PC-3 (cell line): ENCODE results near the gene REEP1.

Experiments used
- CTCF ChIP-seq: fragments of 300-600 bp; sonication (generic); conservative IDR thresholded peaks from 2 replicates; pipeline ENCODE4 v1.5.1; 2017; ENCODE audit warnings: antibody characterized with exemption, low read depth, mild to moderate bottlenecking, low read length
- EZH2 ChIP-seq: fragments of 300-600 bp; sonication (generic); IDR thresholded peaks from one replicate; pipeline ENCODE4 v1.6.1; 2017; ENCODE audit warnings: antibody characterized with exemption, mild to moderate bottlenecking, low read length; ENCODE audit not compliant: unreplicated experiment
- EZH2phosphoT487 ChIP-seq: fragments of 300-600 bp; sonication (generic); IDR thresholded peaks from 2 replicates; pipeline ENCODE4 v1.6.1; 2018; ENCODE audit warnings: mild to moderate bottlenecking, antibody characterized with exemption, low read length, borderline replicate concordance

- no peak for TF ChIP-seq EZH2phosphoT487
- no peak for TF ChIP-seq CTCF
- no peak for TF ChIP-seq EZH2
These were observed 35.1 kb downstream of the REEP1 start for GRCh38 chr2:86302320-86302719.
